H1 (cell line): ENCODE results near the gene ATG7. TPM values are rescaled to one million over a fixed set of nuclear protein-coding genes. Genes with fewer than 3 reads are reported as not detected.

Experiments
- CTCF ChIA-PET: fragments of 300-600 bp; sonication (Branson Sonifier 250); formaldehyde crosslinking; loops from one replicate; lab custom pipeline; 2021; ENCODE audit not compliant: partially characterized antibody; lab: Charles Lee
- POLR2A ChIA-PET: fragments of 300-600 bp; sonication (Branson Sonifier 250); formaldehyde crosslinking; loops from one replicate; lab custom pipeline; 2021; ENCODE audit warnings: inconsistent platforms; ENCODE audit not compliant: partially characterized antibody; lab: Charles Lee
- DNase-seq, 2 experiments: peaks; one replicate each; pipeline versions ENCODE4 v3.0.0 to v3.0.0-alpha.2; 2010 to 2022; ENCODE audit warnings: low spot score in 2 of 2, low read depth in 1 of 2, mixed read lengths in 1 of 2
- FAIRE-seq: peaks from 2 replicates; lab custom pipeline; 2011; peaks lifted over from hg19 to GRCh38; lab: Jason Lieb, UNC
- H2AFZ ChIP-seq: 2 replicates; pipeline ENCODE4 v1.8.1; 2012; ENCODE audit warnings: low read length, inconsistent platforms
- H2AK5ac ChIP-seq: 2 replicates; pipeline ENCODE4 v1.6.1; 2013; ENCODE audit warnings: low read depth, low read length
- H2BK120ac ChIP-seq: replicated peaks from 2 replicates; pipeline ENCODE3; 2013; ENCODE audit warnings: low read depth, low read length, inconsistent platforms
- H2BK12ac ChIP-seq: 2 replicates; pipeline ENCODE4 v1.6.1; 2013; ENCODE audit warnings: low read depth, low read length
- H2BK15ac ChIP-seq: 2 replicates; pipeline ENCODE4 v1.6.1; 2013; ENCODE audit warnings: low read length
- H2BK20ac ChIP-seq: 2 replicates; pipeline ENCODE4 v1.6.1; 2013; ENCODE audit warnings: low read length
- H2BK5ac ChIP-seq: 2 replicates; pipeline ENCODE4 v1.6.1; 2013; ENCODE audit warnings: low read depth, low read length
- H3K14ac ChIP-seq: 2 replicates; pipeline ENCODE4 v1.6.1; 2013; ENCODE audit warnings: inconsistent platforms; ENCODE audit not compliant: insufficient read length
- H3K18ac ChIP-seq: 2 replicates; pipeline ENCODE4 v1.6.1; 2013; ENCODE audit warnings: low read length; ENCODE audit errors: extremely low read depth
- H3K23ac ChIP-seq: 2 replicates; pipeline ENCODE4 v1.6.1; 2013; ENCODE audit warnings: inconsistent platforms; ENCODE audit not compliant: insufficient read length
- H3K23me2 ChIP-seq: 2 replicates; pipeline ENCODE4 v1.6.1; 2013; ENCODE audit warnings: low read depth, low read length
- H3K27ac ChIP-seq: 2 replicates; pipeline ENCODE4 v1.6.1; 2011; ENCODE audit warnings: low read depth, low read length, inconsistent platforms
- H3K27me3 ChIP-seq, 4 experiments: replicated peaks in 1 of 4; 1 replicate in 1 of 4; 2 replicates in 3 of 4; pipeline versions ENCODE4 v1.6.1 to v1.8.1; 2011 to 2013; ENCODE audit warnings: low read length in 3 of 4, mild to moderate bottlenecking in 3 of 4, inconsistent platforms in 2 of 4, mixed read lengths in 2 of 4, moderate library complexity in 1 of 4; ENCODE audit not compliant: control insufficient read depth in 3 of 4, insufficient read depth in 3 of 4; ENCODE audit errors: extremely low read depth in 1 of 4
- H3K36me3 ChIP-seq, 4 experiments: 2 replicates each; pipeline versions ENCODE4 v1.6.1 to v1.8.1; 2011 to 2013; ENCODE audit warnings: mild to moderate bottlenecking in 4 of 4, low read length in 3 of 4, moderate library complexity in 2 of 4, control low read depth in 1 of 4, inconsistent platforms in 1 of 4; ENCODE audit not compliant: insufficient read depth in 4 of 4, control insufficient read depth in 2 of 4
- H3K4ac ChIP-seq: replicated peaks from 2 replicates; pipeline ENCODE3; 2013; ENCODE audit warnings: low read length, low read depth, mixed read lengths, inconsistent platforms; ENCODE audit not compliant: insufficient read length
- H3K4me1 ChIP-seq, 4 experiments: replicated peaks in 1 of 4; 1 replicate in 1 of 4; 2 replicates in 3 of 4; pipeline versions ENCODE4 v1.6.1 to v1.8.1; 2011 to 2013; ENCODE audit warnings: low read length in 3 of 4, inconsistent platforms in 2 of 4, mixed read lengths in 1 of 4; ENCODE audit not compliant: insufficient read depth in 4 of 4, control insufficient read depth in 3 of 4
- H3K4me2 ChIP-seq, 2 experiments: 2 replicates each; pipeline versions ENCODE4 v1.6.1 to v1.8.1; 2011 to 2013; ENCODE audit warnings: low read depth in 2 of 2, low read length in 2 of 2, control low read depth in 1 of 2, inconsistent platforms in 1 of 2, mild to moderate bottlenecking in 1 of 2; ENCODE audit not compliant: insufficient read depth in 1 of 2
- H3K4me3 ChIP-seq, 4 experiments: fragments of 200-600, 300-600 bp in 1 of 4; sonication (generic), shearing (Covaris generic), sonication (Bioruptor Twin) in 1 of 4; 2 replicates each; pipeline versions ENCODE4 v1.5.1 to v1.8.1; 2011 to 2016; ENCODE audit warnings: low read length in 4 of 4, low read depth in 3 of 4, control low read depth in 2 of 4, inconsistent platforms in 2 of 4, mild to moderate bottlenecking in 2 of 4, mixed read lengths in 1 of 4, moderate library complexity in 1 of 4; ENCODE audit not compliant: insufficient read depth in 2 of 4; ENCODE audit errors: extremely low read depth in 1 of 4
- H3K56ac ChIP-seq: replicated peaks from 2 replicates; pipeline ENCODE3; 2013; ENCODE audit warnings: low read depth, mild to moderate bottlenecking, mixed read lengths, low read length, inconsistent platforms; ENCODE audit not compliant: insufficient read length
- H3K79me1 ChIP-seq: 2 replicates; pipeline ENCODE4 v1.6.1; 2013; ENCODE audit warnings: low read depth, low read length, control low read depth
- H3K79me2 ChIP-seq, 2 experiments: 2 replicates each; pipeline versions ENCODE4 v1.6.1 to v1.8.1; 2012 to 2013; ENCODE audit warnings: low read length in 2 of 2, mild to moderate bottlenecking in 2 of 2, inconsistent platforms in 1 of 2; ENCODE audit not compliant: insufficient read depth in 2 of 2, control insufficient read depth in 1 of 2
- H3K9ac ChIP-seq, 4 experiments: replicated peaks in 1 of 4; 1 replicate in 1 of 4; 2 replicates in 3 of 4; pipeline versions ENCODE4 v1.6.1 to v1.8.1; 2011 to 2013; ENCODE audit warnings: low read depth in 3 of 4, low read length in 3 of 4, control low read depth in 2 of 4, mild to moderate bottlenecking in 2 of 4, moderate library complexity in 2 of 4, inconsistent platforms in 1 of 4; ENCODE audit errors: extremely low read depth in 1 of 4
- H3K9me3 ChIP-seq, 2 experiments: 2 replicates each; pipeline versions ENCODE4 v1.6.1 to v1.8.1; 2012 to 2013; ENCODE audit warnings: mild to moderate bottlenecking in 2 of 2, moderate library complexity in 2 of 2, control low read depth in 1 of 2, inconsistent platforms in 1 of 2, low read depth in 1 of 2, low read length in 1 of 2, mixed read lengths in 1 of 2; ENCODE audit not compliant: insufficient read depth in 2 of 2
- H4K20me1 ChIP-seq, 2 experiments: replicated peaks in 1 of 2; 2 replicates each; pipeline versions ENCODE3 to v1.8.1; 2011 to 2013; ENCODE audit warnings: inconsistent platforms in 2 of 2, low read length in 2 of 2, mild to moderate bottlenecking in 1 of 2; ENCODE audit not compliant: insufficient read depth in 2 of 2, control insufficient read depth in 1 of 2
- H4K5ac ChIP-seq: 2 replicates; pipeline ENCODE4 v1.6.1; 2013; ENCODE audit warnings: low read length, low read depth, mixed read lengths, inconsistent platforms; ENCODE audit not compliant: insufficient read length
- H4K8ac ChIP-seq: 2 replicates; pipeline ENCODE4 v1.8.0; 2013; ENCODE audit warnings: mild to moderate bottlenecking, moderate library complexity, low read length, inconsistent platforms; ENCODE audit not compliant: insufficient read depth; ENCODE audit errors: extremely low read depth
- H4K91ac ChIP-seq: replicated peaks from 2 replicates; pipeline ENCODE3; 2013; ENCODE audit warnings: low read length, mixed read lengths, inconsistent platforms; ENCODE audit not compliant: insufficient read length
- POLR2AphosphoS5 ChIP-seq: IDR thresholded peaks from 2 replicates; pipeline ENCODE4 v1.6.1; 2011; ENCODE audit warnings: low read depth, low read length
- TAF1 ChIP-seq: IDR thresholded peaks from 2 replicates; pipeline ENCODE4 v1.6.1; 2011; ENCODE audit warnings: mild to moderate bottlenecking, low read depth, low read length
- WGBS, 2 experiments: shearing (Covaris generic) in 1 of 2; methylation state at CpG; one replicate each; pipeline versions ENCODE4 v1.1.6 to v1.1.7; 2013 to 2015; ENCODE audit warnings: low lambda C conversion rate in 2 of 2, mixed read lengths in 2 of 2, inconsistent platforms in 1 of 2, low coverage in 1 of 2, missing lambda C conversion rate in 1 of 2; ENCODE audit not compliant: insufficient replicate concordance in 2 of 2, insufficient coverage in 1 of 2, insufficient read length in 1 of 2; ENCODE audit errors: extremely low coverage in 1 of 2, missing lambda C conversion rate in 1 of 2; 5-methylcytosine and 5-hydroxymethylcytosine counted together
- polyA plus RNA-seq, 7 experiments: library from polyadenylated mRNA; depleted of rRNA in 3 of 7; stranded (reverse) in 5 of 7; unstranded in 2 of 7; fragments of >200 nt in 5 of 7; fragments of 200-250 nt in 2 of 7; gene quantifications; 1 replicate in 5 of 7; 2 replicates in 1 of 7; 4 replicates in 1 of 7; pipeline versions ENCODE4 v1.2.1 to v1.2.3, GENCODE V29; 2011 to 2013; ENCODE audit warnings: missing spikeins in 2 of 7, mixed read lengths in 2 of 7
- total RNA-seq: library from RNA; stranded (reverse); fragmentation: NEBNext Ultra II Directional; extraction: Animal tissue kit (Norgen Biotek cat#: 25700); gene quantifications from 2 replicates; pipeline ENCODE4 v1.2.1, GENCODE V29; 2021

The ATG7 gene
- total and polyA plus RNA-seq, 2 of the 8 experiments (the other 6 are each of a cell fraction or from before 2014, with no cell fraction given) = 15.0 to 19.1 TPM

- H4K91ac ChIP-seq = no peak overlapping the region
- no peak overlapping the region for H2BK120ac ChIP-seq
- H3K4me3 ChIP-seq = no peak overlapping the region
- no peak for DNase-seq
- peaks cover 0 to 3% (median 0%) of the 10 kb centered on the region in 4 experiments; a peak in 1 of 7 replicates for H3K4me1 ChIP-seq
- TF ChIP-seq POLR2AphosphoS5 (0 out of 2 replicates have a peak, but pooled peaks have one; percentile 50), TAF1 (no peak)
- TF ChIP-seq, all 59 proteins: peak for 1
- Histone ChIP-seq H2BK5ac (0 out of 2 replicates have a peak overlapping the region, but pooled peaks have one; percentile 30), H2BK12ac (no peak overlapping the region), H2BK15ac (no peak overlapping the region), H3K23me2 (no peaks in the 10 kb centered on the region), H3K4me2 (no peak overlapping the region), H2AK5ac (no peak overlapping the region), H3K56ac (no peak overlapping the region), H4K20me1 (peaks cover 2 to 9% of the 10 kb centered on the region in 2 experiments), H2AFZ (no peak overlapping the region), H3K36me3 (peaks cover 0 to 10% (median 1%) of the 10 kb centered on the region in 4 experiments; a peak in 3 of 8 replicates), H3K18ac (no peak overlapping the region), H4K8ac (peak overlapping the region; percentile 19; the same call in 1 of the 2 replicates), H3K79me1 (peaks cover 7% of the 10 kb centered on the region), H3K23ac (no peak overlapping the region), H3K27ac (no peak overlapping the region; the same call in 1 of the 2 replicates), H3K79me2 (no peaks in the 10 kb centered on the region), H3K4ac (no peak overlapping the region), H3K27me3 (no peaks in the 10 kb centered on the region), H4K5ac (no peak overlapping the region), H3K9me3 (no peaks in the 10 kb centered on the region; a peak in 1 of 4 replicates), H2BK20ac (no peak overlapping the region), H3K9ac (no peak overlapping the region), H3K14ac (no peak overlapping the region)
- ChIA-PET CTCF (interaction anchor here (0.6 to 2.0 kb wide), 9 partner anchors 9 to 1376 kb away, joined by 3 to 6 read pairs (median 4); no protein-coding TSS in a partner anchor), POLR2A (interaction anchor here (0.7 kb wide), 1 partner anchor 51 kb away, joined by 3 read pairs; no protein-coding TSS in a partner anchor)
- WGBS, 2 experiments = 96% methylated on average over 13 of the region's 13 CpGs; no CpG with 5 or more reads in 1 of the 2 experiments
- no peak for FAIRE-seq
Measured at GRCh38 chr3:11555211-11555782, 283.1 kb downstream of the ATG7 start.
